ENCODE measurements around the gene IQCN.

Gene IQCN

GRCh38 chr19:18320865-18321733 lies 46.8 kb upstream of the IQCN start:
- ATAC-seq (ENCODE audit: low read depth): no peak
- Histone ChIP-seq H3K36me3 (ENCODE audit: low read depth) (peaks cover 27% of the 10 kb centered on the region), H3K9me3 (ENCODE audit: severe bottlenecking) (no peaks in the 10 kb centered on the region), H3K27me3 (ENCODE audit: insufficient read depth, poor library complexity, severe bottlenecking) (no peaks in the 10 kb centered on the region), H3K4me3 (ENCODE audit: severe bottlenecking) (no peak overlapping the region), H3K4me1 (ENCODE audit: insufficient read depth, poor library complexity, severe bottlenecking) (peaks cover 8% of the 10 kb centered on the region), H3K27ac (ENCODE audit: poor library complexity, severe bottlenecking) (peak overlapping the region; percentile 74)
- TF ChIP-seq CTCF (IDR thresholded peaks at IDR 0.05; ENCODE audit: poor library complexity, severe bottlenecking): no peak
- no peak for DNase-seq (ENCODE audit: low spot score)

- H3K4me3 ChIP-seq (ENCODE audit: severe bottlenecking): no peak overlapping the region
- DNase-seq (ENCODE audit: low spot score): no peak
- no peaks in the 10 kb centered on the region for H3K9me3 ChIP-seq (ENCODE audit: severe bottlenecking)
- H3K4me1 ChIP-seq (ENCODE audit: insufficient read depth, poor library complexity, severe bottlenecking): peaks cover 8% of the 10 kb centered on the region
- ATAC-seq (ENCODE audit: low read depth): no peak
- H3K27me3 ChIP-seq (ENCODE audit: insufficient read depth, poor library complexity, severe bottlenecking): no peaks in the 10 kb centered on the region
- no peak for TF ChIP-seq CTCF (IDR thresholded peaks at IDR 0.05; ENCODE audit: poor library complexity, severe bottlenecking)
- no peak overlapping the region for H3K27ac ChIP-seq (ENCODE audit: poor library complexity, severe bottlenecking)
- peaks cover 37% of the 10 kb centered on the region for H3K36me3 ChIP-seq (ENCODE audit: low read depth)
Observed at GRCh38 chr19:18319591-18320135, 45.4 kb upstream of the IQCN start.

- Histone ChIP-seq H3K4me1 (ENCODE audit: insufficient read depth, poor library complexity, severe bottlenecking) (peaks cover 8% of the 10 kb centered on the region), H3K36me3 (ENCODE audit: low read depth) (peaks cover 52% of the 10 kb centered on the region), H3K4me3 (ENCODE audit: severe bottlenecking) (no peak overlapping the region), H3K9me3 (ENCODE audit: severe bottlenecking) (no peaks in the 10 kb centered on the region), H3K27me3 (ENCODE audit: insufficient read depth, poor library complexity, severe bottlenecking) (no peaks in the 10 kb centered on the region), H3K27ac (ENCODE audit: poor library complexity, severe bottlenecking) (peak overlapping the region; percentile 35)
- no peak for DNase-seq (ENCODE audit: low spot score)
- no peak for ATAC-seq (ENCODE audit: low read depth)
- TF ChIP-seq CTCF (IDR thresholded peaks at IDR 0.05; ENCODE audit: poor library complexity, severe bottlenecking): no peak
Observed at GRCh38 chr19:18317961-18318800, 43.9 kb upstream of the IQCN start.

- Histone ChIP-seq H3K4me3 (ENCODE audit: severe bottlenecking) (no peak overlapping the region), H3K27me3 (ENCODE audit: insufficient read depth, poor library complexity, severe bottlenecking) (no peaks in the 10 kb centered on the region), H3K36me3 (ENCODE audit: low read depth) (peaks cover 74% of the 10 kb centered on the region), H3K9me3 (ENCODE audit: severe bottlenecking) (no peaks in the 10 kb centered on the region), H3K27ac (ENCODE audit: poor library complexity, severe bottlenecking) (no peak overlapping the region), H3K4me1 (ENCODE audit: insufficient read depth, poor library complexity, severe bottlenecking) (no peaks in the 10 kb centered on the region)
- no peak for TF ChIP-seq CTCF (IDR thresholded peaks at IDR 0.05; ENCODE audit: poor library complexity, severe bottlenecking)
- ATAC-seq (ENCODE audit: low read depth): no peak
- DNase-seq (ENCODE audit: low spot score): no peak
Observed at GRCh38 chr19:18313398-18313797, 39.1 kb upstream of the IQCN start.

Measured in RWPE2 (cell line).